Mesenchymal stem cell (in vitro differentiated cells and primary cell): Measurements from ENCODE around the gene ZNF217. TPM values are rescaled to one million over a fixed set of nuclear protein-coding genes. Genes with fewer than 3 reads are reported as not detected.

ENCODE experiments used
- DNase-seq: peaks from one replicate; pipeline ENCODE4 v3.0.0-alpha.2; 2013
- H2AFZ ChIP-seq: one replicate; pipeline ENCODE4 v1.6.1; 2013; ENCODE audit warnings: low read depth, mild to moderate bottlenecking, control low read depth, inconsistent platforms, low read length, moderate library complexity
- H2AK5ac ChIP-seq: 2 replicates; pipeline ENCODE4 v1.6.1; 2013; ENCODE audit warnings: low read length, moderate library complexity, mild to moderate bottlenecking, inconsistent platforms; ENCODE audit not compliant: severe bottlenecking
- H2BK120ac ChIP-seq: one replicate; pipeline ENCODE4 v1.6.1; 2013; ENCODE audit warnings: low read depth, mild to moderate bottlenecking, inconsistent platforms, low read length, moderate library complexity
- H2BK12ac ChIP-seq, 2 experiments: one replicate each; pipeline ENCODE4 v1.6.1; 2013; ENCODE audit warnings: inconsistent platforms in 2 of 2, low read length in 2 of 2, mild to moderate bottlenecking in 2 of 2, moderate library complexity in 2 of 2, control low read depth in 1 of 2
- H2BK15ac ChIP-seq: one replicate; pipeline ENCODE4 v1.6.1; 2013; ENCODE audit warnings: mild to moderate bottlenecking, low read depth, inconsistent platforms; ENCODE audit not compliant: poor library complexity, severe bottlenecking
- H2BK5ac ChIP-seq: 2 replicates; pipeline ENCODE4 v1.6.1; 2013; ENCODE audit warnings: low read depth, mild to moderate bottlenecking, low read length, control low read depth, inconsistent platforms; ENCODE audit not compliant: poor library complexity, severe bottlenecking
- H3K14ac ChIP-seq, 2 experiments: one replicate each; pipeline ENCODE4 v1.6.1; 2013; ENCODE audit warnings: inconsistent platforms in 2 of 2, low read length in 2 of 2, control low read depth in 1 of 2, mild to moderate bottlenecking in 1 of 2, moderate library complexity in 1 of 2
- H3K18ac ChIP-seq, 2 experiments: one replicate each; pipeline ENCODE4 v1.6.1; 2013; ENCODE audit warnings: inconsistent platforms in 2 of 2, low read length in 2 of 2, control low read depth in 1 of 2, low read depth in 1 of 2, mild to moderate bottlenecking in 1 of 2
- H3K23ac ChIP-seq, 2 experiments: one replicate each; pipeline ENCODE4 v1.6.1; 2013; ENCODE audit warnings: inconsistent platforms in 2 of 2, low read length in 2 of 2, mild to moderate bottlenecking in 2 of 2, moderate library complexity in 2 of 2, control low read depth in 1 of 2
- H3K27ac ChIP-seq: 2 replicates; pipeline ENCODE4 v1.5.1; 2013; ENCODE audit warnings: mild to moderate bottlenecking, moderate library complexity, low read length, control low read depth, inconsistent platforms; ENCODE audit not compliant: poor library complexity, severe bottlenecking
- H3K27me3 ChIP-seq, 2 experiments: 2 replicates each; pipeline versions ENCODE4 v1.6.1 to v1.7.0; 2013; ENCODE audit warnings: low read length in 2 of 2, mild to moderate bottlenecking in 2 of 2, moderate library complexity in 2 of 2, control low read depth in 1 of 2, inconsistent platforms in 1 of 2; ENCODE audit not compliant: control insufficient read depth in 1 of 2, insufficient read depth in 1 of 2
- H3K36me3 ChIP-seq, 2 experiments: 2 replicates each; pipeline versions ENCODE4 v1.6.1 to v1.7.0; 2013; ENCODE audit warnings: low read length in 2 of 2, control low read depth in 1 of 2, inconsistent platforms in 1 of 2, low read depth in 1 of 2, mild to moderate bottlenecking in 1 of 2; ENCODE audit not compliant: insufficient read depth in 2 of 2, control insufficient read depth in 1 of 2
- H3K4ac ChIP-seq, 2 experiments: one replicate each; pipeline ENCODE4 v1.6.1; 2013; ENCODE audit warnings: inconsistent platforms in 2 of 2, low read length in 2 of 2, mild to moderate bottlenecking in 2 of 2, moderate library complexity in 2 of 2, control low read depth in 1 of 2, low read depth in 1 of 2
- H3K4me1 ChIP-seq: 2 replicates; pipeline ENCODE4 v1.6.1; 2013; ENCODE audit warnings: low read depth, low read length, control low read depth; ENCODE audit not compliant: control insufficient read depth, insufficient read depth
- H3K4me2 ChIP-seq: 2 replicates; pipeline ENCODE4 v1.6.1; 2013; ENCODE audit warnings: low read length, mild to moderate bottlenecking, inconsistent platforms; ENCODE audit not compliant: poor library complexity, severe bottlenecking
- H3K4me3 ChIP-seq, 2 experiments: 2 replicates each; pipeline versions ENCODE4 v1.5.1 to v1.7.0; 2013; ENCODE audit warnings: low read length in 2 of 2, mild to moderate bottlenecking in 2 of 2, control low read depth in 1 of 2, low read depth in 1 of 2; ENCODE audit not compliant: insufficient read depth in 1 of 2
- H3K79me1 ChIP-seq: replicated peaks from 2 replicates; pipeline ENCODE4 v1.6.1; 2013; ENCODE audit warnings: mild to moderate bottlenecking, control low read depth, low read length, inconsistent platforms; ENCODE audit not compliant: poor library complexity, severe bottlenecking
- H3K9ac ChIP-seq: 2 replicates; pipeline ENCODE4 v1.7.0; 2013; ENCODE audit warnings: mild to moderate bottlenecking, low read length, moderate library complexity
- H3K9me3 ChIP-seq: 2 replicates; pipeline ENCODE4 v1.7.0; 2013; ENCODE audit warnings: mild to moderate bottlenecking, low read length; ENCODE audit not compliant: control insufficient read depth
- H4K8ac ChIP-seq: one replicate; pipeline ENCODE4 v1.6.1; 2013; ENCODE audit warnings: inconsistent platforms, mild to moderate bottlenecking, low read length, moderate library complexity
- H4K91ac ChIP-seq: one replicate; pipeline ENCODE4 v1.6.1; 2013; ENCODE audit warnings: mild to moderate bottlenecking, low read length, inconsistent platforms
- WGBS: methylation state at CpG from one replicate; pipeline ENCODE4 v1.1.7; 2013; ENCODE audit warnings: mixed read lengths; 5-methylcytosine and 5-hydroxymethylcytosine counted together
- small RNA-seq: library from polyadenylated mRNA; stranded (forward); fragments of <200 nt; extraction: miRNeasy Mini kit (QIAGEN cat#:217004); gene quantifications from one replicate; pipeline ENCODE3, GENCODE V24; 2013; ENCODE audit warnings: low read depth

The ZNF217 gene

DNA sequence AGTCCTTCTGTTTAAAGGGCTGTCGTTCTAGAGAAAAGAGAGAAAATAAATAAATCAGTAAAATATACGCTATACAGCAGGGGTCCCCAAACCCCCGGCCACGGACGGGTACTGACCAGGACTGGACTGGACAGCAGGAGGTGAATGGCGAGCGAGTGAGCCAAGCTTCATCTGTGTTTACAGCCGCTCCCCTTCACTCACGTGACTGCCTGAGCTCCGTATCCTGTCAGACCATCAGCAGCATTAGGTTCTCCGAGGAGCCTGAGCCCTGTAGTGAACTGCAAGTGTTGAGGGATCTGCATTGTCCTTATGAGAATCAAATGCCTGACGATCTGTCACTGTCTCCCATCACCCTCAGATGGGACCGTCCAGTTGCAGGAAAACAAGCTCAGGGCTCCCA, 76.5 kb downstream of the ZNF217 start:
- H2AFZ ChIP-seq: no peak overlapping the region
- no peaks in the 10 kb centered on the region for H3K4me1 ChIP-seq
- WGBS: 85% methylated on average over 12 of the region's 13 CpGs

More for the DNA sequence above, 76.5 kb downstream of the ZNF217 start:
- Histone ChIP-seq H3K4ac (no peak overlapping the region), H2BK5ac (no peak overlapping the region), H3K23ac (no peak overlapping the region), H2BK15ac (no peak overlapping the region), H3K9ac (no peak overlapping the region), H2AK5ac (no peak overlapping the region), H3K79me1 (no peaks in the 10 kb centered on the region), H3K9me3 (no peaks in the 10 kb centered on the region), H3K36me3 (no peaks in the 10 kb centered on the region), H3K14ac (no peak overlapping the region), H3K27me3 (no peaks in the 10 kb centered on the region), H4K8ac (no peak overlapping the region), H2BK120ac (no peak overlapping the region), H2BK12ac (no peak overlapping the region), H3K4me3 (no peak overlapping the region), H3K27ac (no peak overlapping the region), H4K91ac (no peak overlapping the region), H3K4me2 (no peak overlapping the region), H3K18ac (no peak overlapping the region)
- no peak for DNase-seq

Small RNA genes lying within 50 kb of the gene (small RNA-seq; reads per million reads assigned to genes)
- gene RF00019: not detected
